K562 (cell line): ENCODE results near the gene CYP21A2. TPM values are rescaled to one million over a fixed set of nuclear protein-coding genes. Genes with fewer than 3 reads are reported as not detected.

ENCODE experiments used
- ATAC-seq: fragments of 200-7000 bp; cut with Tn5 transposase; 3 replicates; pipeline ENCODE4 v1.9.1; 2020; ENCODE audit warnings: moderate library complexity
- BruUV-seq: library from RNA; stranded (reverse); fragments of 400-500 nt; replicated peaks from 2 replicates; lab custom pipeline; 2021; lab: Mats Ljungman, UMichigan
- CTCF ChIA-PET: fragments of 300-600 bp; formaldehyde crosslinking; extraction: SDS; loops from one replicate; lab custom pipeline; 2021; ENCODE audit warnings: low intra/inter-chr PET ratio; lab: Yijun Ruan, JAX
- POLR2A ChIA-PET: fragments of 300-600, 350-650 bp; sonication (Branson Sonifier 250); formaldehyde crosslinking; extraction: SDS; loops from one replicate; lab custom pipeline; 2021; ENCODE audit warnings: antibody characterized with exemption, inconsistent platforms; lab: Yijun Ruan, JAX
- DNase-seq, 4 experiments: peaks; one replicate each; pipeline versions ENCODE4 v3.0.0 to v3.0.0-alpha.2; 2011 to 2018; ENCODE audit warnings: low spot score in 3 of 4, mixed read lengths in 3 of 4; ENCODE audit errors: extremely low read depth in 1 of 4
- FAIRE-seq: peaks from 2 replicates; lab custom pipeline; 2011; peaks lifted over from hg19 to GRCh38; lab: Jason Lieb, UNC
- H2AFZ ChIP-seq: 2 replicates; pipeline ENCODE4 v1.6.0; 2011; ENCODE audit warnings: low read depth, low read length, control low read depth, inconsistent platforms
- H3K27ac ChIP-seq: fragments of 200-600 bp; 3 replicates; pipeline ENCODE4 v1.8.0; 2011; ENCODE audit warnings: low read depth, mild to moderate bottlenecking, control low read depth, inconsistent platforms, low read length, moderate library complexity, mixed read lengths; ENCODE audit errors: extremely low read depth
- H3K27me3 ChIP-seq, 2 experiments: fragments of 300-600 bp in 1 of 2; 2 replicates in 1 of 2; 3 replicates in 1 of 2; pipeline versions ENCODE4 v1.6.0 to v1.8.0; 2011; ENCODE audit warnings: inconsistent platforms in 2 of 2, low read length in 2 of 2, mild to moderate bottlenecking in 1 of 2, mixed read lengths in 1 of 2, moderate library complexity in 1 of 2; ENCODE audit not compliant: control insufficient read depth in 2 of 2, insufficient read depth in 2 of 2
- H3K36me3 ChIP-seq: fragments of 300-600 bp; 3 replicates; pipeline ENCODE4 v1.8.0; 2011; ENCODE audit warnings: mild to moderate bottlenecking, low read length, inconsistent platforms; ENCODE audit not compliant: control insufficient read depth, insufficient read depth
- H3K4me1 ChIP-seq, 2 experiments: fragments of 200-600 bp in 1 of 2; replicated peaks in 1 of 2; 2 replicates in 1 of 2; 3 replicates in 1 of 2; pipeline versions ENCODE4 v1.5.1 to v1.8.0; 2011; ENCODE audit warnings: inconsistent platforms in 2 of 2, low read length in 2 of 2, mild to moderate bottlenecking in 1 of 2, mixed read lengths in 1 of 2, moderate library complexity in 1 of 2; ENCODE audit not compliant: control insufficient read depth in 2 of 2, insufficient read depth in 2 of 2
- H3K4me2 ChIP-seq: 2 replicates; pipeline ENCODE4 v1.6.1; 2011; ENCODE audit warnings: low read length, control low read depth, inconsistent platforms, mixed read lengths; ENCODE audit not compliant: insufficient read depth
- H3K4me3 ChIP-seq: fragments of 200-600 bp; sonication (generic), shearing (Covaris generic); 2 replicates; pipeline ENCODE4 v1.5.1; 2016; ENCODE audit warnings: control low read depth, inconsistent platforms
- H3K79me2 ChIP-seq: fragments of 200-600 bp; 3 replicates; pipeline ENCODE4 v1.8.0; 2011; ENCODE audit warnings: low read length, inconsistent platforms; ENCODE audit not compliant: control insufficient read depth, insufficient read depth
- H3K9ac ChIP-seq, 2 experiments: 2 replicates each; pipeline versions ENCODE4 v1.6.0 to v1.6.1; 2011; ENCODE audit warnings: low read depth in 2 of 2, low read length in 2 of 2, control low read depth in 1 of 2, inconsistent platforms in 1 of 2, mild to moderate bottlenecking in 1 of 2, mixed read lengths in 1 of 2; ENCODE audit not compliant: insufficient read depth in 1 of 2
- H3K9me1 ChIP-seq: one replicate; pipeline ENCODE4 v1.6.0; 2011; ENCODE audit warnings: inconsistent platforms, mild to moderate bottlenecking, low read length, moderate library complexity; ENCODE audit not compliant: control insufficient read depth, insufficient read depth
- H3K9me3 ChIP-seq: replicated peaks from 2 replicates; pipeline ENCODE4 v1.5.1; 2011; ENCODE audit warnings: low read depth, low read length, inconsistent platforms; ENCODE audit not compliant: control insufficient read depth, insufficient read depth
- H4K20me1 ChIP-seq: replicated peaks from 2 replicates; pipeline ENCODE4 v1.6.1; 2011; ENCODE audit warnings: low read length, inconsistent platforms, mixed read lengths; ENCODE audit not compliant: control insufficient read depth, insufficient read depth
- FOXK2 ChIP-seq, 2 experiments: fragments of 450-650 bp; IDR thresholded peaks in 1 of 2; conservative IDR thresholded peaks in 1 of 2; 2 replicates each; pipeline ENCODE4 v1.6.1; 2016; ENCODE audit warnings: low read depth in 2 of 2, mild to moderate bottlenecking in 1 of 2
- FOXP1 ChIP-seq: sonication (generic); formaldehyde crosslinking; IDR thresholded peaks from 2 replicates; pipeline ENCODE4 v1.8.0; 2022; ENCODE audit warnings: mild to moderate bottlenecking, missing genetic modification reagents
- HNRNPK ChIP-seq: fragments of 200-400 bp; formaldehyde crosslinking; IDR thresholded peaks from one replicate; pipeline ENCODE4 v1.6.1; 2018; ENCODE audit warnings: mild to moderate bottlenecking, low read depth, low read length; ENCODE audit not compliant: poor library complexity, severe bottlenecking
- ZBTB7A ChIP-seq: IDR thresholded peaks from 2 replicates; pipeline ENCODE4 v1.6.1; 2011; ENCODE audit warnings: low read depth, mild to moderate bottlenecking, low read length, moderate library complexity, borderline replicate concordance; ENCODE audit not compliant: control insufficient read depth
- ZC3H4 ChIP-seq: sonication (generic); formaldehyde crosslinking; IDR thresholded peaks from 2 replicates; pipeline ENCODE4 v1.9.0; 2021; ENCODE audit warnings: missing genetic modification reagents, borderline replicate concordance
- ZFX ChIP-seq: sonication (generic); formaldehyde crosslinking; IDR thresholded peaks from 2 replicates; pipeline ENCODE4 v1.8.0; 2022; ENCODE audit warnings: mild to moderate bottlenecking, missing genetic modification reagents, moderate library complexity
- ZNF165 ChIP-seq: fragments of 250-450 bp; sonication (Bioruptor Pico); IDR thresholded peaks from 2 replicates; pipeline ENCODE4 v1.4.0; 2020; ENCODE audit warnings: borderline replicate concordance
- WGBS: fragments of 100-300 bp; shearing (Covaris generic); methylation state at CpG from one replicate; pipeline ENCODE4 v1.1.6; 2016; ENCODE audit warnings: low coverage, mixed read lengths; ENCODE audit not compliant: insufficient coverage; ENCODE audit errors: missing lambda C conversion rate; 5-methylcytosine and 5-hydroxymethylcytosine counted together
- in situ Hi-C: fragments of 300-500 bp; cut with MboI; formaldehyde crosslinking; loops from 4 replicates; pipeline ENCODE4 v1.15.0; 2018; ENCODE audit warnings: inconsistent platforms, mixed read lengths
- intact Hi-C: fragments of 100-400 bp; cut with micrococcal nuclease; formaldehyde crosslinking; loops from 2 replicates; pipeline ENCODE4 v1.14.2; 2022
- polyA plus RNA-seq, 8 experiments: library from polyadenylated mRNA; depleted of rRNA in 4 of 8; stranded (reverse) in 5 of 8; unstranded in 3 of 8; fragments of >200 nt; fragmentation: Nextera tagmentation in 2 of 8; fragmentation: Illumina TruSeq in 1 of 8; extraction: Ambion mirVana in 2 of 8; extraction: Trizol in 1 of 8; gene quantifications; 2 replicates each; pipeline versions ENCODE4 v1.2.1 to v1.2.3, GENCODE V29; 2011 to 2014; ENCODE audit warnings: inconsistent platforms in 1 of 8, missing spikeins in 1 of 8
- total RNA-seq, 7 experiments: library from RNA; depleted of rRNA in 6 of 7; stranded (reverse); fragments of >200 nt in 6 of 7; fragmentation: Illumina TruSeq in 2 of 7; extraction: Trizol in 2 of 7; gene quantifications; 2 replicates each; pipeline versions ENCODE4 v1.2.1 to v1.2.3, GENCODE V29; 2011 to 2021; ENCODE audit warnings: low replicate concordance in 1 of 7
- TF ChIP-seq, protein P1 (sequence below): fragments of 450-650 bp; formaldehyde crosslinking; IDR thresholded peaks from 2 replicates; pipeline ENCODE4 v1.4.0; 2020; ENCODE audit warnings: mild to moderate bottlenecking, moderate library complexity

Gene CYP21A2
- total and polyA plus RNA-seq, 9 of the 15 experiments (the other 6 are each of a cell fraction or from before 2014, with no cell fraction given), result 0.03 to 1.4 (median 0.19) TPM

DNA sequence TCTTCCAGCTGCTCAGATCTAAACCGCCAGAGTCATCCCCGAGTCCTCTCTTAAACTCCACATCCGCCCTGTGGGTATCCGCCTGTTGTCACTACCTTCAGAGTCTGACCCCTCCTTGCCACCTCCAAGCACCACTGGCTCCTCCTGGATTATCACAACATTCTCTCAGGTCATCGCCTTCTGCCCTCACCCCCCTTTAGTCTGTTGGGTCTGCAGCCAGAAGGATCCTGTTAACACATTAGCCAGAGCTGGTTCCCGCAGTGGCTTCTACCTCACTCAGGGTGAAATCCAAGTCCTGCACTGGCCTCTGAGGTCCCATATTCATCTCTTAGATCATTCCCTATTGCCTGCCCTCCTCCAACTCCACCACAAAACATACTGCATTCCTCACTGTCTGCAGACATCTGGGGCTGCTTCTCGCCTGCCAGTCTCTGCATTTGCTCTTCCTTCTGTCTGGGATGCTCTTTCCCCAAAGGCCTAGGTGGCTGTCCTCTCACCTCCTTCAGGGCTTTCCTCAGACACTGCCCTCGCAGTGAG lies 36.8 kb downstream of the CYP21A2 start:
- H3K79me2 ChIP-seq, result no peaks in the 10 kb centered on the region
- DNase-seq, result no peak
- no peak overlapping the region for H3K4me2 ChIP-seq
- no peak for FAIRE-seq
- ChIA-PET POLR2A (no interaction called here), CTCF (no interaction called here)
- no peak overlapping the region for H3K9ac ChIP-seq
- in situ Hi-C loops (no loop called here), intact Hi-C loops (no loop called here)
- no peak overlapping the region for H3K27ac ChIP-seq
- no peaks in the 10 kb centered on the region for H3K36me3 ChIP-seq
- H4K20me1 ChIP-seq, result no peaks in the 10 kb centered on the region
- H3K9me3 ChIP-seq, result no peaks in the 10 kb centered on the region
- no peak overlapping the region for H3K4me3 ChIP-seq
- H3K4me1 ChIP-seq, result peaks cover 0 to 7% of the 10 kb centered on the region in 2 experiments; a peak in 3 of 5 replicates
- no peak for ATAC-seq
- no peaks in the 10 kb centered on the region for H3K9me1 ChIP-seq
- H3K27me3 ChIP-seq, result peaks cover 38 to 54% of the 10 kb centered on the region in 2 experiments
- H2AFZ ChIP-seq, result no peak overlapping the region
- WGBS, result 22% methylated on average over 8 of the region's 8 CpGs
- no peak for TF ChIP-seq HNRNPK
- TF ChIP-seq, protein P1, sequence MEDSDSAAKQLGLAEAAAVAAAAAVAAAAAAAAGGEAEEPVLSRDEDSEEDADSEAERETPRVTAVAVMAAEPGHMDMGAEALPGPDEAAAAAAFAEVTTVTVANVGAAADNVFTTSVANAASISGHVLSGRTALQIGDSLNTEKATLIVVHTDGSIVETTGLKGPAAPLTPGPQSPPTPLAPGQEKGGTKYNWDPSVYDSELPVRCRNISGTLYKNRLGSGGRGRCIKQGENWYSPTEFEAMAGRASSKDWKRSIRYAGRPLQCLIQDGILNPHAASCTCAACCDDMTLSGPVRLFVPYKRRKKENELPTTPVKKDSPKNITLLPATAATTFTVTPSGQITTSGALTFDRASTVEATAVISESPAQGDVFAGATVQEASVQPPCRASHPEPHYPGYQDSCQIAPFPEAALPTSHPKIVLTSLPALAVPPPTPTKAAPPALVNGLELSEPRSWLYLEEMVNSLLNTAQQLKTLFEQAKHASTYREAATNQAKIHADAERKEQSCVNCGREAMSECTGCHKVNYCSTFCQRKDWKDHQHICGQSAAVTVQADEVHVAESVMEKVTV (CRISPR knock-in tag), result no peak
- BruUV-seq, result no TSS peak

DNA sequence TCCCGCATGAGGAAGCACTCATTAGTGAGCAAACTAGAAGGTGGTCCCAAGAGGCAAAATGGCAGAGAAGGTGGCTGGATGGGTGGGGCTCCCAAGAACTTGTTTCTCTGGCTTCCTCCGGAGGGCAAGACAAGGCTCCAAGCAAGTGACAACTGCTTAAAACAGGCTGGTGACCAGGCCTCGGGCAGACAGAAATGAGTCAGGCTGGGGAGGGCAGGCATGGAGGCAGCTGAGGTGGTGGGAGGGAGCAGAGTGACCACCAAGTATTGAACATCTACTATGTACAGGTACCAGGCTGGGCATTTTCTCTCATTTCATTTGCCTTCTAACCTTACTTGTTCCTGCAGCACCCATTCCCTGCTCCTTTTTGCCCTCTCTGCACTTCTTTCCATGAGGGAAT lies 37.6 kb downstream of the CYP21A2 start:
- Histone ChIP-seq H3K79me2 (no peaks in the 10 kb centered on the region), H4K20me1 (no peaks in the 10 kb centered on the region), H3K4me1 (peaks cover 3 to 6% of the 10 kb centered on the region in 2 experiments), H3K27ac (no peak overlapping the region), H3K9me1 (no peaks in the 10 kb centered on the region), H3K36me3 (no peaks in the 10 kb centered on the region), H3K4me3 (no peak overlapping the region), H3K9ac (no peak overlapping the region), H2AFZ (no peak overlapping the region), H3K9me3 (no peaks in the 10 kb centered on the region), H3K27me3 (peaks cover 36 to 52% of the 10 kb centered on the region in 2 experiments), H3K4me2 (no peak overlapping the region)
- BruUV-seq, result no TSS peak
- in situ Hi-C loops (no loop called here), intact Hi-C loops (no loop called here)
- FAIRE-seq, result no peak
- TF ChIP-seq ZFX (CRISPR knock-in tag) (0 out of 2 replicates have a peak, but pooled peaks have one; percentile 24), FOXP1 (no peak), ZNF165 (CRISPR knock-in tag) (no peak), ZC3H4 (CRISPR knock-in tag) (0 out of 2 replicates have a peak, but pooled peaks have one; percentile 36), FOXK2 (conservative IDR thresholded peaks at IDR 0.05 in 1 of 2, IDR thresholded peaks at IDR 0.05 in 1 of 2; ENCODE audit: low read depth in 2 of 2) (no peak), ZBTB7A (0 out of 2 replicates have a peak, but pooled peaks have one; percentile 18)
- 4% methylated on average over 3 of the region's 3 CpGs for WGBS
- no peak for ATAC-seq
- CTCF ChIA-PET, result no interaction called here
- DNase-seq, result no peak
- POLR2A ChIA-PET, result interaction anchor here (0.7 to 1.6 kb wide), 2 partner anchors 9 to 621 kb away, joined by 3 read pairs; no protein-coding TSS in a partner anchor
